Motor neuron (in vitro differentiated cells): Measurements from ENCODE around the gene SERPINE2. TPM values are rescaled to one million over a fixed set of nuclear protein-coding genes. Genes with fewer than 3 reads are reported as not detected.
A peak's percentile ranks its signal among the peaks of the same experiment; 100 is the strongest.

Source experiments
- ATAC-seq, 8 experiments: fragments of 200-7000 bp; cut with Tn5 transposase; replicated peaks in 6 of 8; 2 replicates each; pipeline ENCODE4 v1.8.0; 2021; ENCODE audit warnings: mild to moderate bottlenecking in 8 of 8, moderate library complexity in 8 of 8
- H3K27ac ChIP-seq, 2 donors: fragments of 250-450 bp; sonication (Bioruptor Pico); 2 replicates each; pipeline ENCODE4 v1.9.0; 2021; ENCODE audit warnings: antibody characterized with exemption in 2 of 2, mild to moderate bottlenecking in 2 of 2, moderate library complexity in 1 of 2
- H3K4me1 ChIP-seq, 2 donors: fragments of 250-450 bp; sonication (Bioruptor Pico); replicated peaks in 1 of 2; 2 replicates each; pipeline ENCODE4 v1.6.1; 2021; ENCODE audit warnings: antibody characterized with exemption in 2 of 2, mild to moderate bottlenecking in 2 of 2, moderate library complexity in 1 of 2
- H3K4me3 ChIP-seq, 5 donors: fragments of 250-450 bp; sonication (Bioruptor Pico); 2 replicates each; pipeline ENCODE4 v1.9.0; 2021; ENCODE audit warnings: antibody characterized with exemption in 5 of 5, mild to moderate bottlenecking in 5 of 5, moderate library complexity in 4 of 5
- WGBS, 10 experiments: fragments of 450-650 bp; shearing (Covaris generic); methylation state at CpG; one replicate each; pipeline ENCODE4 v1.0.0; 2022; 5-methylcytosine and 5-hydroxymethylcytosine counted together
- in situ Hi-C, 9 experiments: fragments of 400-800 bp; cut with MboI; loops; one replicate each; pipeline ENCODE4 v1.15.0; 2021; ENCODE audit warnings: low sequenced_read_pairs in 9 of 9, low pct_unique_long_range_greater_than_20kb in 2 of 9; ENCODE audit not compliant: unreplicated experiment in 9 of 9
- total RNA-seq, 8 experiments: library from RNA; unstranded; fragments of 300-600 nt; gene quantifications; 2 replicates each; pipeline versions ENCODE4 v1.2.3 to v1.2.4, GENCODE V29; 2022

The SERPINE2 gene
- total RNA-seq, 8 experiments from 2014 or later, result 11.9 to 271 (median 53.6) TPM

DNA sequence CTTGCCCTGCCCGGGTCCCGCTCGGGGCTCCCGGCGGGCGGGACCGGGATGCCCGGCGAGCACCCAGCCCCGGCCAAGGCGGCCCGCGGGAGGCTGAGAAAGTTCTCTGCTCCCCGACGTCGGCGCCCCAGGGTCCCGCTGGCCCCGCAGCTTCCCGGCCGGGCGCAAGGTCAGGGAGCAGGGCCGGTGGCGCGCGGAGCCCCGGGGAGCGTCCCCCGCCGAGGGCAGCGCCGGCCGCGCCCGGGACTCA lies 331 bp downstream of the SERPINE2 start:
- Histone ChIP-seq H3K4me1 (peaks cover 6 to 11% of the 10 kb centered on the region in 2 donors), H3K27ac (peak overlapping the region; percentile 35 to 70), H3K4me3 (peak overlapping the region; percentile 54 to 91 (median 62))
- WGBS, 10 experiments, result 0% methylated on average over 1 of the region's 35 CpGs; no CpG with 5 or more reads in 9 of the 10 experiments
- ATAC-seq, result peak in 6 of 8 experiments; percentile 27 to 43 (median 34)
- in situ Hi-C loops, result no loop called here

- H3K4me3 ChIP-seq, result peak overlapping the region; percentile 54 to 91 (median 62)
- in situ Hi-C loops, result no loop called here
- H3K27ac ChIP-seq, result no peak overlapping the region
- WGBS, 10 experiments, result 0 to 24% (median 8%) methylated on average over 3 to 20 of the region's 36 CpGs
- peaks cover 6 to 11% of the 10 kb centered on the region in 2 donors for H3K4me1 ChIP-seq
- peak; percentile 33 to 52 (median 49) for ATAC-seq
Measured at GRCh38 chr2:224038049-224038829, 847 bp downstream of the SERPINE2 start.

GRCh38 chr2:224036731-224037361 lies 2.2 kb downstream of the SERPINE2 start:
- in situ Hi-C loops, result no loop called here

GRCh38 chr2:224034017-224034416 lies 5.1 kb downstream of the SERPINE2 start:
- Histone ChIP-seq H3K4me3 (no peak overlapping the region), H3K27ac (no peak overlapping the region), H3K4me1 (peaks cover 6 to 8% of the 10 kb centered on the region in 2 donors)
- in situ Hi-C loops, result no loop called here
- 25 to 100% (median 71%) methylated on average over 1 to 4 of the region's 5 CpGs; no CpG with 5 or more reads in 3 of the 10 experiments for WGBS, 10 experiments
- peak in 1 of 8 experiments; percentile 62 for ATAC-seq

More at GRCh38 chr2:224036731-224037361, 2.2 kb downstream of the SERPINE2 start:
- no peak for ATAC-seq
- no peak overlapping the region for H3K4me3 ChIP-seq
- WGBS, 10 experiments, result 70 to 100% (median 87%) methylated on average over 1 to 6 of the region's 6 CpGs; no CpG with 5 or more reads in 1 of the 10 experiments
- peaks cover 6 to 11% of the 10 kb centered on the region in 2 donors for H3K4me1 ChIP-seq
- no peak overlapping the region for H3K27ac ChIP-seq

GRCh38 chr2:224033601-224034000 lies 5.5 kb downstream of the SERPINE2 start:
- peaks cover 6 to 8% of the 10 kb centered on the region in 2 donors for H3K4me1 ChIP-seq
- WGBS, 10 experiments, result 35 to 100% (median 94%) methylated on average over 1 to 3 of the region's 3 CpGs; no CpG with 5 or more reads in 1 of the 10 experiments
- ATAC-seq, result peak in 1 of 8 experiments; percentile 49
- in situ Hi-C loops, result no loop called here
- no peak overlapping the region for H3K27ac ChIP-seq
- no peak overlapping the region for H3K4me3 ChIP-seq

DNA sequence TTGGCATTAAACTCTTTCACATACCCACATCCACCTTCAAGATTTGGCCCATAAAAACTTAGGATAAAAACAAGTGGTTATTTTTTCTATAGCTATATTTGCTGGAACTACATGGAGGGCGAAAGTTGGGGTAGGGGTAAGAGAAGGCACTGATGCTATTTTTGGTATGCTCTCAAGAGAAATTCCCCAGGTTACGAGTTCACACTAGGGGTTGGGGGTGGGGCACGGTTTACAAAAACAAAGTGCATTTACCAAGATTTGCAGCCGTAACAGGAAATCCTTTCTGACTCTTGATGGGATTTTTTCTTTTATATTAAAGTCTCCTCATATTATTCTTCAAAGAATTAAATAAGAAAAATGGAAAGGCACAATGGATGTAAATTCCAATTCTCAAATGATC lies 6.8 kb downstream of the SERPINE2 start:
- no peak overlapping the region for H3K27ac ChIP-seq
- no peak for ATAC-seq
- in situ Hi-C loops, result no loop called here
- H3K4me3 ChIP-seq, result no peak overlapping the region
- WGBS, 10 experiments, result 38 to 76% (median 67%) methylated on average over 1 to 4 of the region's 4 CpGs; no CpG with 5 or more reads in 1 of the 10 experiments
- peaks cover 0 to under 1% of the 10 kb centered on the region in 2 donors for H3K4me1 ChIP-seq

GRCh38 chr2:224031358-224031970 lies 7.6 kb downstream of the SERPINE2 start:
- H3K4me1 ChIP-seq, result no peaks in the 10 kb centered on the region
- 67 to 100% (median 83%) methylated on average over 1 to 5 of the region's 13 CpGs; no CpG with 5 or more reads in 5 of the 10 experiments for WGBS, 10 experiments
- ATAC-seq, result peak in 1 of 8 experiments; percentile 47
- H3K27ac ChIP-seq, result no peak overlapping the region
- in situ Hi-C loops, result no loop called here
- H3K4me3 ChIP-seq, result no peak overlapping the region

DNA sequence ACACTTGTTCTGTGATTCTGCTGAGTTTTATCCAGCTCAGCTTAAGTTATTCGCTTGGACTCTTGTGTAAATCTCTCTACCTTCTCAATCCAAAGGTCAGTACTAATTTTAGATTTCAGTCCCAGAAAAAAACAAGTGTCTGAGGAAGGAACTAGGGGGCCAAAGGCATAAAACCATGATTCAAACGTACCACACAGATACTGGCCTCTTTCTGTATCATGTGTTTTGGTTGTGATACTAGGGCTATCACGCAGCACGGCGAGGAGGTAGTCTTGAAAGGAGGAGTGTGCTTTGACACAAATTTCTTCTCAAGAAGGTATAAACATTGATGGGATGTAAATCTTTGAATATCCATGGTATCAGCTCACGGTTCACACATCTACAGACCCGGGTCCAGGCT lies 8.3 kb downstream of the SERPINE2 start:
- 88 to 100% (median 94%) methylated on average over 1 to 6 of the region's 7 CpGs; no CpG with 5 or more reads in 1 of the 10 experiments for WGBS, 10 experiments
- Histone ChIP-seq H3K4me3 (no peak overlapping the region), H3K27ac (no peak overlapping the region), H3K4me1 (no peaks in the 10 kb centered on the region)
- in situ Hi-C loops, result no loop called here
- no peak for ATAC-seq

- 69 to 100% (median 83%) methylated on average over 1 to 5 of the region's 6 CpGs; no CpG with 5 or more reads in 3 of the 10 experiments for WGBS, 10 experiments
- in situ Hi-C loops, result no loop called here
Measured at GRCh38 chr2:224029876-224030275, 9.2 kb downstream of the SERPINE2 start.

DNA sequence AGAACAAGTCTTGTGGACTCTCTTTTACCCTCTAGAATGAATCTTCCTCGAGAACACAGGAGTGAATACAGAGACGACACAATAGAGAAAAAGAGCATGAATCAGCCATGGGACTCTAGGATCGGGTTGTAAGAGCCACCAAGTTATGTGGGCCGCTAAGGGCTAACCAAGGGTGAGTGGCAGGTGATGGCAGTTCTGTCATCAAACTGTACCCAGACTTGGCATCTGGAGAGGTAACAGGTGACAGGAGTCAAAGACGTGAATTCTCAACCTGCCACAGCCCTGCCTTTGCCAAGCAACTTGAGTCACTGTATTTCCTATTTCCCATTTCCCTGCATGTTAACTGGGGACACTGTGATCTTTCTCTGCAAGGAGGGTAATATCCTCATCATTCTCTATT lies 11.2 kb downstream of the SERPINE2 start:
- no peak overlapping the region for H3K27ac ChIP-seq
- in situ Hi-C loops, result no loop called here
- H3K4me3 ChIP-seq, result no peak overlapping the region
- WGBS, 10 experiments, result 66 to 88% (median 79%) methylated on average over 2 to 5 of the region's 5 CpGs; no CpG with 5 or more reads in 6 of the 10 experiments
- no peak for ATAC-seq
- H3K4me1 ChIP-seq, result no peaks in the 10 kb centered on the region

More at GRCh38 chr2:224029876-224030275, 9.2 kb downstream of the SERPINE2 start:
- ATAC-seq, result no peak
- H3K27ac ChIP-seq, result no peak overlapping the region
- H3K4me3 ChIP-seq, result no peak overlapping the region
- no peaks in the 10 kb centered on the region for H3K4me1 ChIP-seq

- WGBS, 10 experiments, result 7 to 80% (median 31%) methylated on average over 1 to 5 of the region's 5 CpGs; no CpG with 5 or more reads in 2 of the 10 experiments
- in situ Hi-C loops, result no loop called here
- ATAC-seq, result no peak
- Histone ChIP-seq H3K4me1 (no peaks in the 10 kb centered on the region), H3K27ac (no peak overlapping the region), H3K4me3 (no peak overlapping the region)
Measured at GRCh38 chr2:224027070-224027469, 12.0 kb downstream of the SERPINE2 start.

GRCh38 chr2:224025874-224026273 lies 13.2 kb downstream of the SERPINE2 start:
- in situ Hi-C loops, result no loop called here
- ATAC-seq, result no peak
- 66 to 100% (median 87%) methylated on average over 2 to 7 of the region's 7 CpGs; no CpG with 5 or more reads in 1 of the 10 experiments for WGBS, 10 experiments

GRCh38 chr2:224024270-224024669 lies 14.8 kb downstream of the SERPINE2 start:
- no peak overlapping the region for H3K27ac ChIP-seq
- 17 to 87% (median 57%) methylated on average over 1 to 4 of the region's 4 CpGs for WGBS, 10 experiments
- no peak for ATAC-seq
- in situ Hi-C loops, result no loop called here
- H3K4me1 ChIP-seq, result peaks cover 0 to 9% of the 10 kb centered on the region in 2 donors
- H3K4me3 ChIP-seq, result no peak overlapping the region

More at GRCh38 chr2:224025874-224026273, 13.2 kb downstream of the SERPINE2 start:
- Histone ChIP-seq H3K4me3 (no peak overlapping the region), H3K4me1 (peaks cover 0 to 1% of the 10 kb centered on the region in 2 donors), H3K27ac (no peak overlapping the region)
